HG03175 (cell line): ENCODE measurements around the gene JAZF1.

Experiments used
- ATAC-seq: cut with Tn5 transposase; IDR thresholded peaks from one replicate; pipeline ENCODE4 v1.9.1; 2021; ENCODE audit warnings: mild to moderate bottlenecking, moderate library complexity; ENCODE audit not compliant: unreplicated experiment

JAZF1 gene

DNA sequence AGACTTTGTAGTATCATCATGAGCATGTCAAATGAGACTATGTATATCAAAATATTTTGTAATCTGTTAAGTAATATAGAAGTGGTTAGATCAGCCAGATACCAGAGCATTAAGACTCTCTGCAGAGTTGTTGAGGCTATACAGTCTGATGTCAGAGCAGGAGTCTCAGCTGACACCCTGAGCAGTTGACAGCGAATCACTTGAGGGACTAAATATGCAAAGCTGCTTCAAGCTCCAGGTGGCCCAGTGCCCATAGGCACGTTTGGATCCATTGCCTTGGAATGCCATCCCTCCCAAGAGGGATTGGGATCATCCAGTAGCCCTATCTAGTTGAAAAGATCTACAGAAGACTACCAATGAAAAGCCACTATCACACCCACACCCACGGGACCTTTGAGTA lies 230.5 kb downstream of the JAZF1 start:
- ATAC-seq: no peak

DNA sequence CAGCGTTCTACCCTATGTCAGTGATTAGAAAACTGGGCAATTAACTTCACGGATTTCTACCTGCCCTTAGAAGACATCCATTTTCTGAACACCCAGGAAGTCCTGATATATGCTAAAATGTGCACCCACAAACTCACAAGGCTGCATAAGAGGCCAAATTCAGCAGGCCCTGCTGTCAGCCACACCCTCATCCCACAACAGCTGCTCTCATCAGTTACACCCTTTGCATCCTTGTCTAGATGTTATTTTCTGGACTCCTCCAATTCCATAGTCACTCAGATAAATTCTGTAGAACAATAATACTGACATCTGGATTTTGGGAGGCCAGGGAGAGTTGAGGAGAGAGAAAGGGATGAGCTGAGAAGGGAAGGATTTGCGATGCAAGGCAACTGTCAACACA lies 231.7 kb downstream of the JAZF1 start:
- no peak for ATAC-seq

DNA sequence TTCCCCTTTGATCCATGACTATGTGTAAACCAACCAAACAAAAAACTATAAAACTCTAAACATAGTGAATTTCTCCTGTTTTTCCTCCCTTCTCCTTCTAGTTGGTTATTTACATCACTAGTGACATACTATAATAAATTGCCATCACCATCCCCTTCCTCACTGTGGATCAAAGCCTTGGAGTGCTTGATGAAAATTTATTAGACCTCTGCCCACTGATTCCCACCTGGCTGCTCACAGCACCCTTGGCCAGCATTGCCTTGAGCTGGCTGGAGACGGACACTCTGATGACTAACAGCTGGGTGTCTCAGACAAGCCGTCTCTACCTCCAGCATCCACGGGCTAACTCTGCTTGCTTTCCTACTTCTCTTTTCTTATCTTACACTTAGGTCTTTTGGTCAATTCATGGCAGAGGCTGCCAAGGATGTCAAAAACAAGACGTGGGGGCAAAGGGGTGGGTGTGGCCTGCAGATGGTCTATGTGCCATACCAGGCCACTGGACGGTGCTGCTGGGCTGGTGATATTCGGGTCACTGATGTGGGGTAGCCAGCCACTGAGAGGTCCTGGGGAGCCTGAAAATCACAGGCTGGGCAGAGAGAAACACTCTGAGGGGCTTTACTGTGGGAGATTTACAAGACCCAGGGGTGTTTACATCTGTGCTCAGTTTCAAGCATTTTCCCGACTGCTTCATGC lies 232.9 kb downstream of the JAZF1 start:
- no peak for ATAC-seq

DNA sequence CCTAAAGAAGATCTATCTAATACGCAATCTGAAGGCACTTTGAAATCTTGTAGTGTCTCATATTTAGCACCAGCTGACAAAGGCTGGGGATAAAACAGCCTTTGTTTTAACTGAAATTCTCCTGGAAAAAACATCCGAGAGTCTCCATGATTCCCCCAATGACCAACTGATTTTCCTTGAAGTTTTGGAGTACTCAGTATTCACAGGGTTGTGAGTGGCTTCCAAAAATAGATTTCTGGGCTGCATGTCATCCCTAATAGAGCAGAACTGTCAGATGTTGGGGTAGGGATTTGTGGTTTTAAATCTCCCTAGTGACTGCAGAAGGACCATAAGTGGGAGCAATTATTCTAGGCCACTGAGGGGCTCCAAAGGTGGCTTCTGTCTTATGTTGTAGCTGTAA lies 234.2 kb downstream of the JAZF1 start:
- ATAC-seq: no peak

DNA sequence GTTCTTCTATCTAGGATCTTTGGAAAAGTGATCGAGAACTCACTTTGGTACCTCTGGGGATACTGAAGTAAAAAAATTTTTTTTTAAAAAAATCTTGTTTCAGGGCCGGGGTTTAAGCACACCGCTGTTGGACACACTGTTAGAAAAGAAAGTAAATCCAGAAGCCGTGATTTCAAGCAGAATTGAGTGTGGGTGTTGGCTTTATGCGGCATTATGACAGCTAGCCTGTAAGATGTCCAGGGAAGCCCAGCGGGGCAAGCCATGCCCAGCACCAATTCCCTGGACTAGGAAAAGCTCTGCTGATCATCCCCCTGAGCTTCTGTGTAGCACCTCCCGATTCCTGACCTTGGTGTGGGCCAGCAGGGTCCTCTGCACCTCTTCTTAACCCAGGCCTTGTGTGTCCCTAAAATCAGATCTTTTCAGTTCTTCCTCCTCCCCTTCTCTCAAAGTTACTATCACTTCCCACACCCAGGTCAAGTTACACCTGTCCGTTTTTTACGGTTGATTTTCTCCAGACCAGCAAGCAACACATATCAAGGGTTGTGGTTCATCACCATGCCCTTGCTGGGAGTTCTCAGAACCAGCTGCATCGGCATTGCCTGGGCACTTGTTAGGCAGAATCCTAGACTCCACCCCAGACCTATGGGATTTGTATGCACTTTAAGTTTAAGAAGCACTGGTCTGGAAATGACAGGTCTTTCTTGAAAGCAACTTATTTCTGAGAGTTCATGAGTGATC lies 235.4 kb downstream of the JAZF1 start:
- no peak for ATAC-seq

DNA sequence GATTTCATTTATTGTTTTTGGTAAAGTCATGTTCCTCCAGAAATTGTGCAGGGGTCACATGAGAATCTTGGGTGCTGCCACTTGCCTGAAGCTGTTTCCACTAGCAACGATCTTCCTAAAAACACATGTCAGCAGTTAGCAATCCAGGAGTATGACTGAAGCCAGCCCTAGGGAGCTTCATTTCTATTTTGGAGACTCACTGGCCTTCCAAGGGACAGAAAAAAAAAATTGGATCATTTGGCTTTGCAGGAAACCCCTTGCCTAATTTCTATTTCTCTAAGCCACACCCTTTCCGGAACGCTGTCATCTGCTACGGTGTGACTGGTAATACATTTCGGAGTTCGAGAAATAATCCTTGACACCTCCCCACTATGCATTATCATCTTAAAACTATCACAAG lies 236.0 kb downstream of the JAZF1 start:
- ATAC-seq: no peak

DNA sequence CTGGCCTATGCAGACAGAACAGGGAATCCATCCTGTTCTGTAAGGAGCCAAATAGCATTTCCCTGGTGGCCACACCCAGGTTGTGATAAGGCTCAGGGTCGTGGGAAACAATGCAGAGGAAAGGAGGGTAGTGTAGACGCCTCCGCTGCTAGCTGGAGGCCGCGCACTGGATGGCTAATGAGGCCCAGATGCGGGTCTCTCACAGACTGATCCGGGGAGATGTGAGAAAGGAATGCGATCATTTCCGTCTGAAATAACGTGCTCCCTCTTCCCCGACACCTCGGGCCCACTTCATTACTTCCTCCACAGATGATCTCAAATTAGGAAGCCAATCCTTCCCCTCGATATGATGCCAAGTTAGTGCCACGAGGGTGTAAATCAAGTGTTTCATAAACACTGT lies 237.4 kb downstream of the JAZF1 start:
- no peak for ATAC-seq

DNA sequence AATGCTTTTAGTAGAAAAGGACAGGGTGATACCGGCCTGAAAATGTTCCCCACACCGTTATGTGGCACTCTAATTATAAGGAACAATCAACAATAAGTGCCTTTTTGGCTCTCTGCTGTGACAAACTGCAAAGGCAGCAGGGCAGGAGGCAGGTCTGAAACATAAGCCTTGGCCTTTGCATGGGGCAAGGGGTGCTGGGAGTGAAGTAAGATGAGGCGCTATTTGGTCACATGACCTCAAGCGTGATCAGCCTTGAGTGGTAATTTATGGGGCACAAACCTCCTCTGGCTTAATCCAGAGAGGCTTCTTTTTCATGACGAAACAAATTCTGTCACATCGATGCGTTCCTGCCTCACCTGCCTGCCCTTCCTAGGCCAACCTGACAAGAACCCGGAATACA lies 237.9 kb downstream of the JAZF1 start:
- no peak for ATAC-seq

DNA sequence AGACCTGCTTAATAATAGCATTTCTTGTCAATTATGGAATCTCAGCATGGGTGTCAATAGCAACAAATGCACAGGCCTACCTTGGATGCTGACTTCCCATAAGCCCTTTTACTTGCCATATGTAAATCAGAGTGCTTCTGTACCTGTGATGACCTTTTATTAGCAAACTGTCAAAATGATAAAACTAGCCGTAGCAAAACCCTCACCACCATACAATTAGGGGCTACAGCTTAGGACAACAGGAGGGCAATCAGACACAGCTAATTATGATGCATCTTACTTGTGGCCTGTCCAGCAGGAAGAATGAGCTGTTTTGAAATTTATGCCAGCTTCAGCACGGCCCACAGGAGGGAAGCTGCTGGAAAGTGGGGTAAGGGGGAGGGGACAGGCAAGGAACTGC lies 239.1 kb downstream of the JAZF1 start:
- ATAC-seq: no peak

DNA sequence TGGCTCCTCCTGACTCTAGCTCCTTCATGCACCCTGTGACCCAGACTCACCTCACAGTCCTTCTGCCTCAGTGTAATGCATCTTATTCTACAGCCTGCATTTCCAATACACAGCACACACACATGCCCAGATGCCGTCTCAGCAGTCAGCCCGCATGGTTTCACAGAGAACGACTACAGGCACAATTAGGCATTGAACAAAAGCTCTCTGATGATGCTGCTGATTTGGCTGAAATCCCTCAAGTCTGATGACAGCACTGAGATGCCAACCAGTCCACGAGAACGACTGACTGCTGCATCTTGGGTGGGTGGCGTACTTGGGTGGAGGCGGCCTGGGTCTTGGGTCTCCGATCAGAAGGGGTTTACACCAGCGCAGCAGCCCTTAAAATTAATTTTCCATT lies 240.3 kb downstream of the JAZF1 start:
- ATAC-seq: no peak

DNA sequence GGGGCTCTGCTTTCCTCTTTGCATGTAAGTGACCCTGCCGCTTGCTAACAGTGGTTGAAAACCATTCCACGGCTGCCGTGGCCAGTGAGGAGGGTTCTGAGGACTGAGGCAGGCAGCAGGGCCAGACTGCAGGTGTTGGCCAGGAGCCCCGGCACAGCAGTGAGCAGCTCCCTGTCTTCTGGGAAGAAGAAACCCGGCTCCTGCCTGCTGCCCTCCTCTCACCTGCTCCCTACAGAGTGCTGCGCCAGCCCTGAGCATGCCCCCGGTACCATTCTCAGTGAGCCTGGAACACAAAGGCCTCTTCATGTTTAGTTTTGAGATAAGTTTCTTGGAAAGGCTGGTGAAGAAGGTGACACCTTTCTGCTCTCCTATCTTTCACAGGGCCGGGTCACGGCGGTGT lies 240.7 kb downstream of the JAZF1 start:
- no peak for ATAC-seq

DNA sequence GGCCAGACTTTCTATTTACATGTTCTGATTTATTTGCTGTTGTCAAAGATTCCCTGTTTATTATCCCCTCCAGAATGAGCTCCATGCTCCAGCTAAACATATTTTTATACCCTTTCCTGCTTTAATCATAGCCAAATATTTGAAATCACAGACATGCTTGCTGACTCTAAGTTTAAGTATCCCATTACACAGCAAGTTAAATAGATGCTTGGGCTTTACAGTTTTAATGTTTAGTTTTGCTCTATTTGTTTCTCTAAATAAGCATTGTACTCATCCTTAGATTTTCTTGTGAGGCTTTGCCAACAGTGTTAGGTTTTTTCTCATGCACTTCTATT lies 243.9 kb downstream of the JAZF1 start:
- no peak for ATAC-seq

DNA sequence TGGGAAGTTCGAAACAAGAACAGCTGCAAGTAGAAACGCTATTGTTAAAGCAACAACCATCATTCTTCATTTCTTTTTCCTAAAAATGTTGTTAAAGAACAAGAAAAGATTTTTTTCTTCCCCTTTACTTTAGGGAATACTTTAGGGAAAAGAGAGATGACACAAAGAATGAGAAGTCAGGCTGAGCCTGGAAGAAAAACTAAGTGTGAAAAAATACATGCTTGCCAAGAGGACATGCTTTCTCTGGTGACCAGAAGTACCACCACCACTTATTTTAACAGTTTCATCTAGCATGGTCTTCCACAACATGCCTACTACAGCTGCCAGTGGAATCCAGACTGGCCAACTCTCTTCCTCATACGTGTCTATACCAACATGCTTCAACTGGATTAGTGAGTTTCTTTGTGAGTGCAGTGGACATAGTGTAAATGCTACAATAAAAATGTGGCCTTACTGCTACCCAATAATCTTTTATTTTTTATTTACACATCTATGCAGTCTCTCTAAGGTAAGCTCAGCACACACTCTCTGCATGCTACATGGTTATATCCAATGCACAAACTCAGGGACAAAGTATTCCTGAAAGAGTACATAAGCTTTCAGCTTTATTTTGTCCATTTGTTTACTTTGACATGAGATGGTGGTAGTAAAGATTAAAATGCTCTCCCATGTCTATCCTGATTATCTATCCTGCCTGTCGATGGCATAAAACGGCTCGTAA lies 244.4 kb downstream of the JAZF1 start:
- no peak for ATAC-seq

DNA sequence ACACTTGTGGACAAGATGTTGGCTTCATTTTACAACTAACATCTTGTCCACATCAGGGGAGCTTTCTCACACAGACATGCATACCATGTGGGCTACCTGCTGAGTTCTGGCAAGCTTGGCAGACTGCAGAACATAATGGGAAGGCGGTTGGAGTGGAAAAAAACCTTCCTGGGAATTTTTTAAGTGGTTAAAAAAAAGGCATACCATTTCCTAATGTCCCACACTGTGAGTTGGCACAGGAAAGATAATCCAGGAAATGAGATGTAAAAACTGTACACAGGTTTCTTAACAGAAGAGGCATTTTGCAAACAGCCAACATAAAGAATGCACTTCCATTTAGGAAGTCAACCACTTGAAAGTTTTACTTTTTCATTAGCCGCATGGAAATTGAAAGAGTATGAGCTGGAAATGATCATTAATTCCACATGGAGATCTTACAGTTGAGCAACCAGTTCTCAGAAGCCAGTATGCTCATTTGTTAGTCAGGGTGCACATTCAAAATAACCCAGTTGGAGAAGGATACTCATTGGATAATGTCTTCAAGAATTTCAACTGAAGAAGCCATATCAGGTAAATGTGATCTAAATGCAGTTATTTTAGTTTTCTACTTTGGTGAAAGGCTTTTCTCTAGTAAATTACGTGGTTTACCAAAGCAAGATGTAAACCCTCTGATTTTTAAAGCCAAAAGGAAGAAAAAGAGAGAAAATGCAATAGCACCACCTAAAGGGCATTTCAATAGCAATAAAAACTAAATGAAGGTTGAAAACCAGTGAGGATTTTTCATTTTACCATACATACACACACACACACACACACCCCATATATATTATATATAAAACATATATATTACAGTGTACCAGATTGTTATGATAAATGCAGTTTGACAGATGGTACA lies 246.7 kb downstream of the JAZF1 start:
- no peak for ATAC-seq

DNA sequence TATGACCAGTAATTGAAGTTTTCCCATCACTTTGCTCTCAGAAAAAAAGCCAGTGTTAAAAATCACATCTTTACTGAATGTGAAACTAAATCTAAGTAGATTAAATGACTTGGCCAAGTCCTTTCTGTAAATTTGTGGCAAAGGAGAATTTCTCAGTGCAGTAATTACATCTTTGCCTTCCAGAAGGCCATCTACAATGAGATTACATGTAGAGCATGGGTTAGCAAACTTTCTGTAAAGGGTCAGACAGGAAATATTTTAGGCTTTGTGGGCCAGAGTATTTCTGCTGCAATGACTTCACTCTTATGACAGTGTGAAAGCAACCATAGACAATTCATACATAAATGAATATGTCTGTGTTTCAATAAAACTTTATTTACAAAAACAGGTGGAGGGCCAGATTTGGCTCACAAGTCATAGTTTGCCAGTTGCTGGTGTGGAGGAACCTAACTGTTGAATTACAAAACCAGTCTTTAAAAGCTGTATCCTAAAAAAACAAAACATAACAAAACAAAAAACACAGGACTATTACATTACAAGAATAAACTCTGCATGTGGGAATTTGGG lies 249.6 kb downstream of the JAZF1 start:
- no peak for ATAC-seq

DNA sequence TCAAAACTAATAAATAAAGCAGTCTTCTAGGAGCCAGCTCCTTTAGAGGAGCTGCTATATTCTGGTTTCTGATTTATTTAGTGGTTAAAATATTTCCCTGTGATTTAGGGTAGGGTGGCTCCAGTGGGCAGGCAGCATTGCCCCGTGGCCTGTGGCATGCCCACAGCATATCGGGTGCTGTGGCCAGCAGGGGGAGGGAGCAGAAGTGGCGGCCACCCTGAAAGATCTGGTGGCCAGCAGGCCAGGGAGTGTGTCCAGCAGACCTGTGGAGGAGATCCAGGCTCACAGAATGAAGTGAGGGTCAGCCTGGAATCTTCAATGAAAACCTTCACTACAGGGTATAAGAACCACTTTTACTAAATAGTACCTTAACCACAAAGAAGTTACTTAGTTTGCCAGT lies 251.5 kb downstream of the JAZF1 start:
- ATAC-seq: no peak

DNA sequence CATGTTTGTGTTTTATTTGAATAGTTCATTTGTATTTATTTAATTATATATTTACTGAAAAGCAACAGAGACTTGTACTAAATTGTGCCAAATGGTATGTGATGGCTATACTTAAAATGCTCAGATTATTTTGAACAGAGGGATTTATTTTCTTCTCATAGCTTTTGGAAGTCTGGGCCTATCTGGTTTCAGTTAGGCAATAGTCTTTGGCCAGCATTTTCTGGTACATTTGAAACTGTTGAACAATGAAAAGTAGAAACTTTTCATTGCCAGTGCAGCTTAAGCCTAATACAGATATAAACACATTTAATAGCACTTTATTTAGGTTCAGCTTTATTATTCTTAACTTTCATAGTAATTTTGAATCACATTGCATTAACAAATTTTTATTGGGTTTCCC lies 252.6 kb downstream of the JAZF1 start:
- ATAC-seq: no peak

DNA sequence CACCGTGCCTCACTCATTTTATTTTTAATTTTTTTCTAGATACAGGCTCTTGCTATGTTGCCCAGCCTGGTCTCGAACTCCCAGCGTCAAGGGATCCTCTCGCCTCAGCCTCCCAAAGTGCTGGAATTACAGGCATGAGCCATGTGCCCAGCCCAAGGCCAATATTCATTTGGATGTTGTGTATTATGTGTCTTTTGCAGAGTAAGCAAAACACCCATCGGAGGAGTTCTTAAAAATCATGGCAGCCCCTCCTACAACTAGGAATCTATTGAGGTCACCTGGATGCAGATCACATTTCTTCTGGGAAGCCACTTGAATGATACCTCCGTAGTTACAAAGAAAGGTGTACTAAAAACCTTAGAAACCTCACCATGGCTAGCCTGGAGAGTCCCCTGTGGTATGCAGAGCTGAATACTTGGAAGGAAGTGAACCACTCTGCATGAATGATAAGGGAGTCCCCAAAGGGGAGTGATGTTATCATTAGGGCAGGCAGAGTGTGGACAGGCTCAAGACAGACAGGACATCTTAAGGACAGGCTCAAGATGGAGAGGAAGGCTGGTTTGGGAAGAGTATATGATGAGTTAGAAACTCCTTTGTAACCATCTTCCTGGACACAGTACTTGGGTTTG lies 254.9 kb downstream of the JAZF1 start:
- ATAC-seq: no peak

DNA sequence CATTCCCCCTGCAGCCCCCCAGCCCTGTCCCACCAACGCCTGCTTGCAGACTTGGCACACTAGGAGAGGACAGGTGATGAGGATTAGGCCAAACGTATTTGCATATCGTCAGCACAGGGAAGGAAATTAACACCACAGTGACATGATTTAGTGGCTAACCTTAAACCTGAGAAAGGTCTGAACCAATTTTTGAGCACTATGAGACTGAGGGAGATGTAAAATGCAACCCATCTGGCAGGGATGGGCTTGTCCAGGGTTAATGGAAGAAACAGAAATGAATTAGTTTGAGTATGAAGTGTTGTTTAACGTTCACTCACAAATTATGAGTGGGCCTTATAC lies 257.0 kb downstream of the JAZF1 start:
- ATAC-seq: no peak

DNA sequence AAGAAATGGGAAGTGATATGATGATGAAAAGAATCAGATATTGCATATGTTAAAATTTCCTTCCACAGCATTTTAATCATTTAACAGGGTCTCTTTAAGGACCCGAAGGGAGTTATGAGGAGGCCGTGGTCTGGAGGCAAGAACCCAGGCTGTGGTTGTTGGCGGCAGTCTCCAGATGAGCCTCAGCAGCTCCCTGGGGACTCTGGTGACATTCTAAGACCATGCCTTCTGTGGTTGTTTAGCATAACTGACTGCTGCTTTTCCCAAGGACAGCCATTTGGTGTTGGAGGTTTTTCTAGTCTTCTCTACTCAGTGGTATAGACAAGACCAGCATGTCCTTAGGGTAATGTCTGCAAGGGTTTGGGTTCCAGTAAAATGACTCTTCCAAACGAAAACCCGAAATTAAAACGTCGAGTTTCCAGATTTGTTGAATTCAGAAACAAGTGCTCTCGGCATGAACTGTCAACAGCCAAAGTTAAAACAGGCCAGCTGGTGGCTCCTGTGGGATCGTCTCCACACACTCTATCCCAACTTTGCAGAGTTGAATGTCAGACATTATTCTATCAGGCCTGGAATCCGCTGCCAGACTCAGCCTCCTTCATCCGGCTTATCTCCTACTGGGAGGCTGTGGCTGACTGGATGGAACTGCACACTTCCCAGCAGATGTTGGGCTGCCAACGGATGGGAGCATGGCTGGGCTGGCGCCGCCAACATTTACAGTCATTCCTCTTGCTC lies 257.5 kb downstream of the JAZF1 start:
- ATAC-seq: peak; percentile 68
